GM21717 (cell line): ENCODE data around the gene TMEM115.

Experiments
- ATAC-seq: cut with Tn5 transposase; IDR thresholded peaks from one replicate; pipeline ENCODE4 v1.9.1; 2021; ENCODE audit warnings: mild to moderate bottlenecking, moderate library complexity; ENCODE audit not compliant: unreplicated experiment

The TMEM115 gene

GRCh38 chr3:50378024-50378423 lies 18.7 kb upstream of the TMEM115 start:
- ATAC-seq, result no peak

GRCh38 chr3:50375258-50375931 lies 16.1 kb upstream of the TMEM115 start:
- no peak for ATAC-seq

GRCh38 chr3:50374363-50375257 lies 15.3 kb upstream of the TMEM115 start:
- no peak for ATAC-seq

DNA sequence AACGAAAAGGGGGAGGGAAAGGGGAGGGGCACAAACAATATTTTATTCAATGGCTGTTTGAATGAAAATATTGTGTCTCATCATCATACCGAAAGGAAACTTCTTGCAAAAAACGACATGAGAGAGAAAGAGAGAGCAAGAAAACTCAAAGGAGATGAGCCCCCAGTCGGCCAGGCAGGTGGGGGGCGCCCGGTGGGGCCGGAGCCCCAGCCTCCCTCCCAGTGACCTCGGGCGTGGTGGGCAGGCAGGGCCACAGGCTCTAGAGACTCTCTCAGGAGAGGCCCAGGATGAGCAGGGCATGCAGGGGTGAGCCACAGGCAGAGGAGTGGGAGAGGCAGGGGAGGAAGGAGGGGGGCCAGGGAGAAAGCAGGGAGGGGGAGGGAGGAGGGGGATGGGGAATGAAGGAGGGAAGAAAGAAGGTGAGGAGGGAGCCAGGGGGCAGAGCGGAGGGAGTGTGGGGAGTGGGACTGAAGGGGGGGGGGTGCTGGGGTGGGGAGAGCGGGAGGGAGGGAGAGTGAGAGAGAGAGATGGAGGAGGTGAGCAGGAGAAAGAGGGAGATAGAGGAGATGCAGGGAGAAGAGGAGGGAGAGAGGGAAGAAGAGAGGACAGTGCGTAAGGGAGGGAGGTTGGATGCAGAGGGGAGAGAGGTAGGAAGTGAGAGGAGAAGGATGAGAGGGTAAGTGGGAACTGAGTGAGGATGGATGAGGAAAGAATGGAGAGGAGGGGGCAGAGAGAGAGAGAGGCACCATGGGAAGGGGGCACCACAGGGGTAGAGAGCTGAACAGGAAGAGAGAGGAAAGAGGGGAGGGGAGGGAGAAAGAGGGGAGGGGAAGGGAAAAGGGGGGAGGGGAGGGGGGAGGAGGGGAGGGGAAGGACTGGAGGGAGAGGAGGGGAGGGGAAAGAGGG lies 14.1 kb upstream of the TMEM115 start:
- ATAC-seq, result no peak

- no peak for ATAC-seq
These were observed 13.0 kb upstream of the TMEM115 start for GRCh38 chr3:50372349-50372748.

- ATAC-seq, result no peak
These were observed 11.9 kb upstream of the TMEM115 start for GRCh38 chr3:50371133-50371685.

DNA sequence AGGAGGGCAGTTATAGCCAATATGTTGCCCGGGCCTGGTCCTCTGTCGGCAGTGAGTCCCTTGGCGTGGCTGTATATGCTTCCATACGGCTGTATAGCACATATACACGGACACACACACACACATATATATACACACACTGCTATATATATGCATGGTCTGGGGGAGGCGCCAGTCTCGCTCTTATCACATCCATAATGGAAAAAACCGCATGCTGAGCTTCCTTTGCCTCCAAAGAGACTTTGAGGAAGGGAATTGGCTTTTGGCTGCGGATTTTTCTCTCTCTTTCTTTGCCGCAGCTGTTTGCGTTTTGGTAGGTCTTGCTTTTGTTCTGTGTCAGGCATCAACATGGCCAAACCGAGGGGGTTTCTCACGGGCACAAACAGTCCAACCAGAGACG lies 11.3 kb upstream of the TMEM115 start:
- no peak for ATAC-seq

DNA sequence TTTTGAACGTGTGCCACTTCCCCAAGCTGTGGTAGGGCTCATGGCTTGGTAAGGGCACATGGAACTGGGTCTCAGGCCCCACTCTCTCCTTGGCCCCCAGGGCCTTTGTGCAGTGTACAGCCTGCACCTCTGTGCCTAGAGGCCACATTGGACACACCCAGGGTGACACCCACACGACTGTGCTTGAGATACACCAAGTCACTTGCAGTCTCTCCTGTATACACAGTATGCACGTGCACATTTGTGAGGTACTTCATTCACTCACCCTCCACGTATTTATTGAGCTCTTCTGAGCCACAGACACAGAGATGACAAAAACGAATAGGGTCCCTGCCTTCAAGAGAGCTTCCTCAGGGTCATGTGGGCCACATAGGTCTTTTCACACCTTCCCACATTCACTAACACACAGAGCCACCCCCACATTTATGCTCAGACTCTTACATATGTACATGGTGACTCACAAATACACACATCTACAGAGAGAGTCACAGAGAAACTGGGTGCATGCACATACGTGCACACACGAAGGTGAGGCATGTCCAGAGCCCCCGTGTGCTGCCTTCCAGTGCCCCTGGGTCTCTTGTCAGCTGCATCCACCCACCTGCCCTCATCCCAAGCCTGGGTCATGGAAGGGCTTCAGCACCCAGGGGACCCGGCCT lies 9.8 kb upstream of the TMEM115 start:
- ATAC-seq, result no peak

DNA sequence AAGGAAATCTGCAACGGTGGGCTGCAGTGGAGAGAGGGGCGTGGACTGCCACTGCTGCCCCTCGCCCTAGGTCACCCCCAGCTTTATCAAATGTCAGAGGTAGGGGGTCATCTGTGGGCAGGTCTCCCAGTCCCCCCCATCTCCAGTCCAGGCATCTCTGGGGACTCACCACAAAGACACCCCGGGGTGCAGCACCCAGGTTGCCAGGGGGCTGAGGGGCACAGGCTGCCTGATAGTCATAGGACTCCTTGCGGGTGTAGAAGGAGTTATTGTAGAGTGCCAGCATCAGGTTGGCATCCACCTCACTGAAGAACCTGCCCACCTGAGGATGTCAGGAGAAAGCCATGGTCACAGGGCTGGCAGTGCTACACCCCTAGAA lies 6.5 kb upstream of the TMEM115 start:
- ATAC-seq, result no peak

- ATAC-seq, result peak; percentile 86
These were observed 5.9 kb upstream of the TMEM115 start for GRCh38 chr3:50365080-50365841.

GRCh38 chr3:50364573-50365079 lies 5.3 kb upstream of the TMEM115 start:
- no peak for ATAC-seq

DNA sequence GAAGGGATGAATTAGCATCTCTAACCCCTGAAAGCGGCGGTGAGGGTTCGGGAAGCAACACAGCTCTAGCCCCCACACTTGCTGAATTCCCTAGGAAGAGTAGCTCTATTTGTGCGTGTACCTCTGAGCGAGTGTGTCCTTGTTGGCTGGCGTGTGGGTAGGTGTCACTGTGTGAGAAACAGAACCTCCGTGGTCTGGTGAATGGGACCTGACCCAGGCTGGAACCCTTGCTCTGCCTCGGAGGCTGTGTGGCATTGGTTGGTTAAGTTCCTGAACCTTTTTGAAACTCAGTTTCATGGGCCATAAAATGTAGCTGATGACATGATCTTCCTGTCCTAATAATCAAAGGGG lies 414 bp upstream of the TMEM115 start:
- peak; percentile 15 for ATAC-seq

GRCh38 chr3:50358355-50358910 lies 888 bp downstream of the TMEM115 start:
- no peak for ATAC-seq

DNA sequence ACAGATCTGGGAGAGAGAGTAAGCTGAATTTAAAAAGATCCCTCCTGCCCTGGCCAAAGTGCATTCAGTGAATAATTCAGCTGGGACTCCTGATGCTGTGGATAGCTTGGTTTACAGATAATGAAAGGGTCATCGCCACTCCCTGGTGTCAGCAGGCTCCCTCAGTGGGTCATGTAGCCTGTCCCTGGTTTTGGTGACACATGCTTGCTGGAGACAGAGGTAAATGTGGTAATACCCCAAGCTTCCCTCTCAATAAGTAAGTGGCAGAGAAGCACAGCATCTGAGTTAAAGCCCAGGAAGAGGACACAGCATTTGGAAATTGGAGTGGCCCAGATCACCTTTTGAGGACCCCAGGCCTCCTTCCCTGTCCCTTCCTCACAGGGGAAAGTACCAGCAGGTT lies 1.8 kb downstream of the TMEM115 start:
- ATAC-seq, result no peak

DNA sequence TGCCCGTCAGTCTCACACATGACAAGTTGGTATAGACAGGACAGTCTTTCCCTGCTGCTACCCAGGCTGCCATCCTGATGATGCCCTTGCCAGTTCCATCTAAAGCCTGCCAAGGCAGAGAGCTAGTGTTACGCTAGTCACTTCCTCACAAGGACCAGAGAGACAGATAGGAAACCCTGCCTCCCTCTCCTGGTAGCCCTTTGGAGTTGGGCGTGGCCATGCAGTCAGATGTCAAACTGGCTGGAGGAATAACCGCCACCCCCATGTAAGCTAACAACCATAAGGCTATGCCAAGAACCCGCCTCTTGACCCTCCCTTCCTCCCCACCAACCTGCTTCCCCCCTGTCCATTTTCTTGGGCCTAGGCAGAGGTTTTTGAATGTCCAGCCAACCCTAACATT lies 2.8 kb downstream of the TMEM115 start:
- no peak for ATAC-seq

DNA sequence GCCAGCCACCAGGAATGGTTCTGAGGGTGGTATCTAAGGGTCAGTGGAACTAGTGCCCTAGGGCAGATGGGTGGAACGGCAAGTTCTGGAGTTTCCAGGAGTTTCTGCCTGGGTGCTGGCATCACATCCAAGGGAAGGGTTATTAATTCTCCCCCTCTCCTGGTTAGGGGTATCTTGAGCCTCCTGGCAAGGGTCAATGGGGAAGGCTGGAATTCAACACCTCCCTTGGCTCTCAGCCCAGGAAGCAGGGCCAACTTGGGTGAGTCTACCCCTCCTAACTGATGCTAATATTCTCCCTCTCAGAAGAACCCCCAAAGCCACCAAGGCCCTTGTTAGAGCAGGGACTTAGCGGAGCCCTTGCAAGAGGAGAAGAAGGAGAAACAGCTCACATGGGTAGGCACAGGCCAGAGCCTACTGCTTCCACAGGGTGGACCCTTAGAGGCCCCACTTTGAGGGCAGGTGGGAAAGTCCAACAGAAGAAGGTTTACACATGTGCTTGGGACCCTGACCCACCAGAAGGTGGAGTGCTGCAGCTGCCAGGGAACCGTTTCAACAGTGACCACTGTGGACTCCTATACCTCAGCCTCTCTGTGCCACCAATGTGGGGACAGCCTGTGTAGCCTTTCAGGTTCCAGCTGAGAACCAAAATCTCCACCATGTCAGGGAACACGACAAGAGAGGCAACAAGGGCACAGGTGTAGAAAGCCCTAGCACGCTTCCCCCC lies 3.3 kb downstream of the TMEM115 start:
- no peak for ATAC-seq

DNA sequence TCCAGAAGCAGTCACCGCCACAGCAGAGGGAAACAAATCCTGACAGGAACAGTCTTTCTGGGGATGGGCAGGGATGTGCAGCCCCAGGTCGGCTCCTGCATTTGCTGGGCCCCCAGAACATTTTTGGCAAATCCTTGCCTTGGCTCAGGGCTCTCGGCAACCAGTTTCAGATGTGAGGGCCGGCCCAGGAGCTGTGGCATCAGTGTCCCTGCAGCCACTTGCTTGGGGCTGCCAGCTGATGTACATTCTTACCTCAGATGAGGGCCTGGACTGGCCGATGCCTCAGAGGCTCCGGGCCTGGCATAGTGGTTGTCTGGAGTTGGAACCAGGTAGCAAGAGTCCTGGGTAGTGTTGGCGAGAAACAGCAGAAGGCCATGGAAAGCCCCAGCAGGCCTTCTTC lies 4.5 kb downstream of the TMEM115 start:
- ATAC-seq, result no peak

- ATAC-seq, result no peak
These were observed 5.0 kb downstream of the TMEM115 start for GRCh38 chr3:50354186-50354764.
